HG03520 (cell line): ENCODE results near the gene RPRD1B.

ENCODE experiments used
- ATAC-seq: cut with Tn5 transposase; IDR thresholded peaks from one replicate; pipeline ENCODE4 v1.9.1; 2021; ENCODE audit warnings: mild to moderate bottlenecking, moderate library complexity; ENCODE audit not compliant: unreplicated experiment

The RPRD1B gene

DNA sequence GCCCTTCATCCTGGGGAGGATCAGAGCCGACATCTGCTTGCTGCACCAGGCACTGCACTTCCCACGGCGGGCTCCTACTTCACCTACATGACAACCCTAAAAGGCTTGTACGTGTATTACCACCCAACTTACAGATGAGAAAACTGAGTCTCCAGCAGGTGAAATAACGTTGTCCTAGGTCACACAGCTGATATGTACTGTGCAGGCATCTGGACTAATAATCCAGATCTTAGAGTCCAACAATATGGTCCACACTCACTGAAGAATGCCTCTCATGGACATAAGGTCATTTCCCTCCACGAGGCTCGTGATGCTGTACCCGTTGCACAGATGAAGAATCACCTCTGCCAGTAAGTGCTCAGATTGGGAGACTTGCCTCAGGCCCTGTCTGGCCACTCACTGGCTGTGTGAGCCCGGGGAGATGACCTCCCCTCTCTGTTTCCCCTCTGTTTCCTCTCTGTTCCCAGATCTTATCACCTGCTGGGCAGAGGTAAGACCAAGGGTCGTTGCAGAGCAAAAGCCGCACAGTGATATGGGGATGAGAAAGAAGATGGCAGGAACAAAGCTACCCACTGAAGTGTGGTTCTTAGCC lies 99.5 kb downstream of the RPRD1B start:
- no peak for ATAC-seq

- ATAC-seq: no peak
These were observed 100.3 kb downstream of the RPRD1B start for GRCh38 chr20:38133680-38134426.

DNA sequence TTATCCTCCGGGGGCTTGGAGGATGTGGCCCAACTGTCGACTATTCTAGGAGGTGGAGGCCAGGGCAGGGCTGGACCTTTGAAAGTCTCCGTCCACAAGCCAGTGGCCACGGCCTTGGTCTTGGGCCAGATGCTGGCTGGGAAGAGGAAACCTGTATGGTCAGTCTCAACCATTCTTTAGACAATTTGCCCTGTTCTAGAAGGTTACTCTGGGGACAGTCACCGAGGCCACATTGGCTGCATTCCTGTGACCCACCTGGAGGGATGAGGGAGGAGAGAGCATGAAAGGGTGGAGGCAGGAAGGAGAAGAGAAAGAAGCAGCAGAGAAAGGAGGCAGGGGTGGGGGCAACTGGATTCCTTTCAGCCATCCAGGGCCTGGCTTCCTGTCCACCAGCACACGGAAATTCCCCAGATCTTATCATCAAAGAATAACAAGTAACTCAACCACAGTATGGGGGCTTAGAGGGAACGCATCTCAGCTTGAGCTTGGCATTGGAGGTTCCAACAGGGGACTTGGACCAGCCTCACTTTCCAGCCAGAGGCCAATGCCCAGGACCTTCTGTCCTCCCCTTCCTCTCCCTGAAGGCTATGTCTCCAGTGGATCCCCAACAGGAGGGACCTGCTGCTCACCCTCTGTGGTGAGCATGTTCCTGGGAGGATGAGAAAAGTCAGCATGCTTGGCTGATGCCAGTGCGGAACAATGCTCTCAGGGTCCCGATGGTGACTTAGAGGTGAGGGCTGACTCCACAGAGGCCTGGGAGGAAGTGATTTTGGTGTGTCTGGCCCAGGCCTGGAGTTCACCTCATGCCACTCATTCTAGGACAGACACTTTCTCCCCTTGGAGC lies 101.1 kb downstream of the RPRD1B start:
- no peak for ATAC-seq

DNA sequence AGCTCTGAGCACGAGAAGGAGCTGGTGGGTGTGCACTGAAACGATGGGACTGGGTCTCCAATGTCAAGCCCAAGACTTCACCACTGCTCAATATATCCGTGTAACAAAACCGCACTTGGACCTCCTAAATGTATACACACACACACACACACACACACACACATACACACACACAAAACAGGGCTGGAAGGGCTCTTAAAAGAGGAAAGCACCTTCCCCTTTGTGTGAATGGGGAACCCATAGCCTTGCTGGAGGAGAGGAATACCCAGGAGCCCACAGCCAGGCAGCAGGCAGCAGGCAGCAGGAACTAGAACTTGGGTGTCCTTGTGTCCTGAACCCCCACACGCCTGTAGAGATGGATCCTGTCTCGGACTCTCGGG lies 101.7 kb downstream of the RPRD1B start:
- ATAC-seq: no peak

DNA sequence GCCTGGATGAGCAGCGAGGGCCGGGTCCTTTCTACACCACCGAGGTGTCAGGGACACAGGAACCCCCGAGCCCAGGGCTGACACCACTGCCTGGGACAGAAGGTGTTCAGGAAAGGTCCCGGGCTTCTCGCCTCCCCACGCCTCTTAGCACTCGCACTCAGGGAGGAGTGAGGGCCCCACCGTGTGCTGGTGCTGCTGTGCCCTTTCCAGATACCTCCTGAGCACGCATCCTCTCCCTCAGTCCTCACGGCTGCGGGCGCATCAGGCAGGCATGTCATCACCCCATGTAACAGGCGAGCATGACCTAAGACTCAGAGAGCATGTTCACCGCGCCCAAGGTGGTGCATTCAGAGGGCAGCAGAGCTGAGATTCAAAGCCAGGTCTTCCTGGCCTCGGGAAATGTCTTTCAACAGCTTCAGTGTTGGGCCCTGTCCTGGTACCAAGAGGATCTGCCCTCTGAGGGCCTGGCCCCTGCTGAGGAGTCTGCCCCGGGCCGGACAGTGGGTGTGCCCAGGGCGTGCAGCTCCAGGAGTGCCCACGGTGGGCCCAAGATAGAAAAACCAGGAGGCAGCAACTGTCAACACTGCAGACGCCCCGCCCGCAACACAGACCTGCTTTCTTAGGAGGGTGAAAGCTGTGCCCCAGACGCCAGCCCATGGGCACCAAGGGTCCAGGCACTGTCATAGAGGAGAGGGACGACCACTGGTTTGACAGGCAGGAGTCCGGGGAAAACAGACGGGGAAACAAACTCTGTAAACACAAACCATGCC lies 102.3 kb downstream of the RPRD1B start:
- ATAC-seq: no peak

GRCh38 chr20:38136421-38137245 lies 103.1 kb downstream of the RPRD1B start:
- ATAC-seq: no peak

GRCh38 chr20:38137441-38138037 lies 104.0 kb downstream of the RPRD1B start:
- ATAC-seq: no peak

DNA sequence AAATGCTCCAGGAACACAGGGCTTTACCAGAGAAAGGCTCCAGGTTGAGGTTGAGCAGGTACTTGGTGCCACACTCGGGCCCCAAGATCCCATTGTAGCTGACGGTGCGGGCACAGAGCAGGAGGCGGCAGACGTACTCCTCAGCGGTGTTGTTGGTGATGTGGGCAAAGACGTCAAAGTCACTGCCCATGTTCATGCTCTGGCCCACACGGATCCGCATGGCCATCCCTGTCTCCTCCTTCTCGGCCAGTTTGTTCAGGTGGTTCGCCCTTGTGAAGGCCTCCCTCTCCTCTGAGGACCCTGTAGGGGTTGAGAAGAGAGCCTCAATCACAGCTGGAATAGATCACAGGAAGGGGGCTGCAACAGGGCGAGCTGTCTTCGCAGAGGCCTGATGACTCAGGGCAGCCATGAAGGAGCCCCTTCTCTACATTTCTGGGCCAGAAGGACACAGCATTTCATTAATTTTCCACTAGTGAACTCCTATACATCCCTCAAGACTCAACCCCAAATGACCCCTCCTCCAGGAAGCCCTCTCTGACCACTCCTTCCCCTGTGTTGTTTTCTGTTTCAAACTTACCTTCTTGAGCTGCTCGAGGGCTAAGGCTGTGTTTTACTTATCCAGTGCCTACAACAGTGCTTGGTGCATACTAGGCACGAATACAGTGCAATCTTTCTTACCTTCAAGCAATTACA lies 104.7 kb downstream of the RPRD1B start:
- ATAC-seq: no peak

DNA sequence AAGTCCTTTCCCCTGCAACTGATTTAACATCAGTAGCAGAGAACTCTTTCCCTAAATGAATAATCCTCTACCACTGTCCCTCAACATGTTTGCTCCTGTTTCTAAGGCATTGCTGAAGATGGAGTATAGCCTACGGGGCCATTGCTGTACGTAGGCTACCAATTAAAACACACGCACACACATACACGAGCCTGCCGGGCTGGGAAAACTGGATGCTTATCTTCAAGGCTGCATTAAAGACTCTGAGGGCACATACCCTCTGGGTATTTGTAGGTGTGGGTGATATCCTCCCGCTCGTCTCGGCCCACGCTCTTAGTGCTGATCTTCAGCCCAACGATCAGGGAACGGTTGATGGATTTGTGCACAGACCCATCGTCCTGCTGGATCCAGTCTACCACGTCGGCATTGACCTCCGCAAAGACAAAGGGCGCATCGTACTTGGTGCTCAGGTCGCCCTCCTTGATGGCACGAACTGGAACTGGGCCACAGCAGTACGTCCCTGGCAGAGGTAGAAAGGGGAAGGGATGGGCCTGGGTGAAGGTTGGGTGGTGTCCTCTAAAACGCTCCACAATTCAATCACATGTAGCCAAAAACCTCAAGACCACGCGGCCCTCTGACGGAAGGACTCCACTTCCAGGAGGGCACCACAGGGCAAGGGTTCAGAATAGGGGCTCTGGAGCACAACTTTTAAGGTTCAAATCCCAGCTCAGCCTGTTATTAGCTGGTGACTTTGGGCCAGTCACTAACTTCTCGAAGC lies 105.8 kb downstream of the RPRD1B start:
- no peak for ATAC-seq

- no peak for ATAC-seq
These were observed 106.6 kb downstream of the RPRD1B start for GRCh38 chr20:38139977-38140753.

GRCh38 chr20:38141204-38141888 lies 107.8 kb downstream of the RPRD1B start:
- no peak for ATAC-seq
